Osteocyte (in vitro differentiated cells): ENCODE results near the gene CCDC187. TPM values are rescaled to one million over a fixed set of nuclear protein-coding genes. Genes with fewer than 3 reads are reported as not detected.

Experiments used
- DNase-seq: peaks from one replicate; pipeline ENCODE4 v3.0.0; 2021; ENCODE audit warnings: mixed read lengths; ENCODE audit not compliant: unreplicated experiment; ENCODE audit errors: extremely low spot score
- H3K27ac Mint-ChIP-seq: one replicate; pipeline ENCODE4 v1.8.0; 2021; ENCODE audit warnings: mild to moderate bottlenecking, mixed read lengths; ENCODE audit not compliant: unreplicated experiment
- H3K27me3 Mint-ChIP-seq: one replicate; pipeline ENCODE4 v1.8.0; 2021; ENCODE audit warnings: mixed read lengths; ENCODE audit not compliant: unreplicated experiment
- H3K36me3 Mint-ChIP-seq: one replicate; pipeline ENCODE4 v1.8.0; 2021; ENCODE audit warnings: mixed read lengths; ENCODE audit not compliant: unreplicated experiment
- H3K4me1 Mint-ChIP-seq: one replicate; pipeline ENCODE4 v1.8.0; 2021; ENCODE audit warnings: mixed read lengths; ENCODE audit not compliant: unreplicated experiment
- H3K4me3 Mint-ChIP-seq: one replicate; pipeline ENCODE4 v1.8.0; 2021; ENCODE audit warnings: mild to moderate bottlenecking, moderate library complexity, mixed read lengths; ENCODE audit not compliant: unreplicated experiment
- H3K9me3 Mint-ChIP-seq: one replicate; pipeline ENCODE4 v1.8.0; 2021; ENCODE audit warnings: mixed read lengths; ENCODE audit not compliant: unreplicated experiment
- CTCF ChIP-seq: fragments of 200-600 bp; sonication (generic); IDR thresholded peaks from 2 replicates; pipeline ENCODE4 v1.5.0; 2021; ENCODE audit warnings: antibody characterized with exemption, mild to moderate bottlenecking, moderate library complexity
- total RNA-seq: library from RNA; stranded (reverse); gene quantifications from 2 replicates; pipeline ENCODE4 v1.2.1, GENCODE V29; 2021

Gene CCDC187
- total RNA-seq, 1 donor from 2014 or later: not detected

- H3K4me3 Mint-ChIP-seq: no peak overlapping the region
- H3K27me3 Mint-ChIP-seq: peaks cover 46% of the 10 kb centered on the region
- no peak for TF ChIP-seq CTCF
- no peaks in the 10 kb centered on the region for H3K36me3 Mint-ChIP-seq
- DNase-seq: no peak
- no peak overlapping the region for H3K27ac Mint-ChIP-seq
- no peaks in the 10 kb centered on the region for H3K4me1 Mint-ChIP-seq
- H3K9me3 Mint-ChIP-seq: no peaks in the 10 kb centered on the region
Observed at GRCh38 chr9:136273921-136274785, 29.7 kb downstream of the CCDC187 start.

- H3K4me1 Mint-ChIP-seq: no peaks in the 10 kb centered on the region
- H3K4me3 Mint-ChIP-seq: no peak overlapping the region
- no peak for DNase-seq
- H3K27me3 Mint-ChIP-seq: peaks cover 50% of the 10 kb centered on the region
- no peak for TF ChIP-seq CTCF
- H3K27ac Mint-ChIP-seq: no peak overlapping the region
- no peaks in the 10 kb centered on the region for H3K9me3 Mint-ChIP-seq
- no peaks in the 10 kb centered on the region for H3K36me3 Mint-ChIP-seq
Observed at GRCh38 chr9:136273244-136273865, 30.5 kb downstream of the CCDC187 start.

- H3K27ac Mint-ChIP-seq: no peak overlapping the region
- TF ChIP-seq CTCF: no peak
- no peak overlapping the region for H3K4me3 Mint-ChIP-seq
- no peak for DNase-seq
- no peaks in the 10 kb centered on the region for H3K9me3 Mint-ChIP-seq
- no peaks in the 10 kb centered on the region for H3K36me3 Mint-ChIP-seq
- H3K4me1 Mint-ChIP-seq: peaks cover 4% of the 10 kb centered on the region
- H3K27me3 Mint-ChIP-seq: peaks cover 39% of the 10 kb centered on the region
Observed at GRCh38 chr9:136270173-136270705, 33.7 kb downstream of the CCDC187 start.

- no peak for TF ChIP-seq CTCF
- no peak overlapping the region for H3K27ac Mint-ChIP-seq
- H3K36me3 Mint-ChIP-seq: no peaks in the 10 kb centered on the region
- H3K4me3 Mint-ChIP-seq: no peak overlapping the region
- no peaks in the 10 kb centered on the region for H3K9me3 Mint-ChIP-seq
- peaks cover 37% of the 10 kb centered on the region for H3K27me3 Mint-ChIP-seq
- no peak for DNase-seq
- H3K4me1 Mint-ChIP-seq: peaks cover 4% of the 10 kb centered on the region
Observed at GRCh38 chr9:136268735-136269134, 35.2 kb downstream of the CCDC187 start.

- Mint-ChIP-seq H3K27ac (no peak overlapping the region), H3K4me3 (no peak overlapping the region), H3K4me1 (peaks cover 4% of the 10 kb centered on the region), H3K27me3 (peaks cover 33% of the 10 kb centered on the region), H3K9me3 (no peaks in the 10 kb centered on the region), H3K36me3 (no peaks in the 10 kb centered on the region)
- no peak for TF ChIP-seq CTCF
- DNase-seq: no peak
Observed at GRCh38 chr9:136268318-136268717, 35.6 kb downstream of the CCDC187 start.
